Fibroblast of lung (primary cell): ENCODE data around the gene RSPO1. TPM values are rescaled to one million over a fixed set of nuclear protein-coding genes. Genes with fewer than 3 reads are reported as not detected.

Source experiments
- DNase-seq, 2 donors: peaks; one replicate each; pipeline versions ENCODE4 v3.0.0 to v3.0.0-alpha.2; 2010; ENCODE audit warnings: low read depth in 2 of 2
- H2AFZ ChIP-seq: 2 replicates; pipeline ENCODE4 v1.5.1; 2012; ENCODE audit warnings: low read length, control low read depth, inconsistent platforms
- H3K27ac ChIP-seq: 2 replicates; pipeline ENCODE4 v1.5.1; 2011; ENCODE audit warnings: low read length, control low read depth; ENCODE audit not compliant: insufficient read depth
- H3K27me3 ChIP-seq: 2 replicates; pipeline ENCODE4 v1.5.1; 2011; ENCODE audit warnings: mild to moderate bottlenecking, low read length; ENCODE audit not compliant: control insufficient read depth, insufficient read depth
- H3K36me3 ChIP-seq: 2 replicates; pipeline ENCODE4 v1.5.1; 2011; ENCODE audit warnings: low read length; ENCODE audit not compliant: control insufficient read depth, insufficient read depth
- H3K4me1 ChIP-seq: 2 replicates; pipeline ENCODE4 v1.5.1; 2011; ENCODE audit warnings: low read length; ENCODE audit not compliant: control insufficient read depth, insufficient read depth; ENCODE audit errors: extremely low read depth
- H3K4me2 ChIP-seq: 2 replicates; pipeline ENCODE4 v1.5.1; 2011; ENCODE audit warnings: low read length, control low read depth; ENCODE audit not compliant: insufficient read depth; ENCODE audit errors: extremely low read depth
- H3K4me3 ChIP-seq, 4 experiments: fragments of 200-600 bp in 1 of 4; sonication (generic) in 1 of 4; replicated peaks in 1 of 4; 2 replicates each; pipeline ENCODE4 v1.5.1; 2011 to 2016; ENCODE audit warnings: low read length in 4 of 4, low read depth in 3 of 4, mild to moderate bottlenecking in 3 of 4, control low read depth in 2 of 4, inconsistent platforms in 1 of 4, mixed read lengths in 1 of 4; ENCODE audit not compliant: insufficient read depth in 1 of 4; ENCODE audit errors: control extremely low read depth in 1 of 4
- H3K79me2 ChIP-seq: 2 replicates; pipeline ENCODE4 v1.5.1; 2012; ENCODE audit warnings: mild to moderate bottlenecking, low read length, inconsistent platforms; ENCODE audit not compliant: control insufficient read depth, insufficient read depth
- H3K9ac ChIP-seq: 2 replicates; pipeline ENCODE4 v1.5.1; 2011; ENCODE audit warnings: mild to moderate bottlenecking, low read length, control low read depth; ENCODE audit not compliant: insufficient read depth
- H3K9me3 ChIP-seq: 2 replicates; pipeline ENCODE4 v1.5.1; 2012; ENCODE audit warnings: low read depth, low read length; ENCODE audit not compliant: control insufficient read depth, insufficient read depth
- H4K20me1 ChIP-seq: 2 replicates; pipeline ENCODE4 v1.5.1; 2011; ENCODE audit warnings: low read length; ENCODE audit not compliant: control insufficient read depth, insufficient read depth; ENCODE audit errors: extremely low read depth
- CTCF ChIP-seq, 2 donors: IDR thresholded peaks in 1 of 2; conservative IDR thresholded peaks in 1 of 2; 1 replicate in 1 of 2; 2 replicates in 1 of 2; pipeline ENCODE4 v1.5.1; 2011 to 2012; ENCODE audit warnings: low read length in 2 of 2, control low read depth in 1 of 2, inconsistent platforms in 1 of 2, low read depth in 1 of 2, mild to moderate bottlenecking in 1 of 2
- EZH2 ChIP-seq: IDR thresholded peaks from 2 replicates; pipeline ENCODE4 v1.5.1; 2012; ENCODE audit warnings: low read length, control low read depth, mild to moderate bottlenecking; ENCODE audit errors: missing control alignments
- polyA plus RNA-seq, 2 donors: library from polyadenylated mRNA; depleted of rRNA in 1 of 2; stranded (reverse) in 1 of 2; unstranded in 1 of 2; fragments of >200 nt; gene quantifications; 2 replicates each; pipeline ENCODE4 v1.2.1, GENCODE V29; 2011 to 2012; ENCODE audit warnings: missing spikeins in 1 of 2
- total RNA-seq: library from RNA; depleted of rRNA; stranded (reverse); fragments of >200 nt; gene quantifications from 2 replicates; pipeline ENCODE4 v1.2.1, GENCODE V29; 2014

Gene RSPO1
- total and polyA plus RNA-seq, 2 donors (not counting 1 experiment from before 2014, with no cell fraction given): 0.15 to 0.50 TPM

DNA sequence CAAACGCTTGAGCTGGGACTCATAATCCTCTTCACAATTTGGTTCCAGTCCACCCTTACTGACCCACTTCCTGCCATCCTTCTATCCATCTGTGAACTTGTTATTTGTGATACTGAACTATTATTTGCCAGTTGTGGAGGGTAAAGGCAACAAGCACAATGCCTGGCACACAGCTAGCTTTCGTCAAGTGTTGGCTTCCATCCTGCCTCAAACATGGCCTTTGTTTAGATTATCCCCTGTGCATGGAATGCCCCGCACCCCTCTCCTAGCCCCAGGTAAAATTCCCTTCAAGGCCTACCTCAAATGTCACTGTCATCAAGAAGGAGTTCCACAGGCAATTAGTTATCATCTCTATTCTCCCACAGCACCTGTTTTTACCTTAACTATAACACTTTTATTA is 46.2 kb upstream of the RSPO1 start:
- Histone ChIP-seq H3K9me3 (no peaks in the 10 kb centered on the region), H2AFZ (no peak overlapping the region), H3K4me3 (no peak overlapping the region), H3K27ac (no peak overlapping the region), H3K4me1 (no peaks in the 10 kb centered on the region), H3K27me3 (no peaks in the 10 kb centered on the region), H3K4me2 (no peak overlapping the region), H3K36me3 (peaks cover 10% of the 10 kb centered on the region), H3K79me2 (no peaks in the 10 kb centered on the region), H4K20me1 (no peaks in the 10 kb centered on the region), H3K9ac (no peak overlapping the region)
- TF ChIP-seq CTCF (conservative IDR thresholded peaks at IDR 0.05 in 1 of 2, IDR thresholded peaks at IDR 0.05 in 1 of 2; ENCODE audit: low read depth in 1 of 2, low read length in 2 of 2): no peak
- TF ChIP-seq EZH2: no peak
- no peak for DNase-seq

- Histone ChIP-seq H4K20me1 (no peaks in the 10 kb centered on the region), H3K27ac (no peak overlapping the region), H3K9ac (no peak overlapping the region), H3K36me3 (peaks cover 5% of the 10 kb centered on the region), H2AFZ (no peak overlapping the region), H3K4me1 (no peaks in the 10 kb centered on the region), H3K4me3 (no peak overlapping the region), H3K27me3 (no peaks in the 10 kb centered on the region), H3K9me3 (no peaks in the 10 kb centered on the region), H3K4me2 (no peak overlapping the region), H3K79me2 (no peaks in the 10 kb centered on the region)
- no peak for DNase-seq
- TF ChIP-seq EZH2 (no peak), CTCF (conservative IDR thresholded peaks at IDR 0.05 in 1 of 2, IDR thresholded peaks at IDR 0.05 in 1 of 2; ENCODE audit: low read depth in 1 of 2, low read length in 2 of 2) (no peak)
These were observed 43.1 kb upstream of the RSPO1 start for GRCh38 chr1:37677808-37678207.

- Histone ChIP-seq H2AFZ (no peak overlapping the region), H3K4me3 (no peak overlapping the region)
- no peak for TF ChIP-seq CTCF (conservative IDR thresholded peaks at IDR 0.05 in 1 of 2, IDR thresholded peaks at IDR 0.05 in 1 of 2; ENCODE audit: low read depth in 1 of 2, low read length in 2 of 2)
- no peak for TF ChIP-seq EZH2
These were observed 42.4 kb upstream of the RSPO1 start for GRCh38 chr1:37677143-37677439.

More at GRCh38 chr1:37677143-37677439, 42.4 kb upstream of the RSPO1 start:
- Histone ChIP-seq H3K27me3 (no peaks in the 10 kb centered on the region), H3K4me1 (no peaks in the 10 kb centered on the region), H3K9ac (no peak overlapping the region), H3K4me2 (no peak overlapping the region), H3K27ac (no peak overlapping the region), H3K9me3 (no peaks in the 10 kb centered on the region), H3K36me3 (peaks cover under 1% of the 10 kb centered on the region), H3K79me2 (no peaks in the 10 kb centered on the region), H4K20me1 (no peaks in the 10 kb centered on the region)
- no peak for DNase-seq
